Measurements from ENCODE around the gene OR51E1.

The OR51E1 gene

DNA sequence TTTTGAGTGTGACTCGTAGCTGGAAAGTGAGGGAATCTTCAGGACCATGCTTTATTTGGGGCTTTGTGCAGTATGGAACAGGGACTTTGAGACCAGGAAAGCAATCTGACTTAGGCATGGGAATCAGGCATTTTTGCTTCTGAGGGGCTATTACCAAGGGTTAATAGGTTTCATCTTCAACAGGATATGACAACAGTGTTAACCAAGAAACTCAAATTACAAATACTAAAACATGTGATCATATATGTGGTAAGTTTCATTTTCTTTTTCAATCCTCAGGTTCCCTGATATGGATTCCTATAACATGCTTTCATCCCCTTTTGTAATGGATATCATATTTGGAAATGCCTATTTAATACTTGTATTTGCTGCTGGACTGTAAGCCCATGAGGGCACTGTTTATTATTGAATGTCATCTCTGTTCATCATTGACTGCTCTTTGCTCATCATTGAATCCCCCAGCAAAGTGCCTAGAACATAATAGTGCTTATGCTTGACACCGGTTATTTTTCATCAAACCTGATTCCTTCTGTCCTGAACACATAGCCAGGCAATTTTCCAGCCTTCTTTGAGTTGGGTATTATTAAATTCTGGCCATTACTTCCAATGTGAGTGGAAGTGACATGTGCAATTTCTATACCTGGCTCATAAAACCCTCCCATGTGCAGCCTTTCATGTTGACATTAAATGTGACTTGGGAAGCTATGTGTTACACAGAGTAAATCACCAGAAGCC is 11.0 kb downstream of the OR51E1 start:
- DNase-seq = no peak

DNA sequence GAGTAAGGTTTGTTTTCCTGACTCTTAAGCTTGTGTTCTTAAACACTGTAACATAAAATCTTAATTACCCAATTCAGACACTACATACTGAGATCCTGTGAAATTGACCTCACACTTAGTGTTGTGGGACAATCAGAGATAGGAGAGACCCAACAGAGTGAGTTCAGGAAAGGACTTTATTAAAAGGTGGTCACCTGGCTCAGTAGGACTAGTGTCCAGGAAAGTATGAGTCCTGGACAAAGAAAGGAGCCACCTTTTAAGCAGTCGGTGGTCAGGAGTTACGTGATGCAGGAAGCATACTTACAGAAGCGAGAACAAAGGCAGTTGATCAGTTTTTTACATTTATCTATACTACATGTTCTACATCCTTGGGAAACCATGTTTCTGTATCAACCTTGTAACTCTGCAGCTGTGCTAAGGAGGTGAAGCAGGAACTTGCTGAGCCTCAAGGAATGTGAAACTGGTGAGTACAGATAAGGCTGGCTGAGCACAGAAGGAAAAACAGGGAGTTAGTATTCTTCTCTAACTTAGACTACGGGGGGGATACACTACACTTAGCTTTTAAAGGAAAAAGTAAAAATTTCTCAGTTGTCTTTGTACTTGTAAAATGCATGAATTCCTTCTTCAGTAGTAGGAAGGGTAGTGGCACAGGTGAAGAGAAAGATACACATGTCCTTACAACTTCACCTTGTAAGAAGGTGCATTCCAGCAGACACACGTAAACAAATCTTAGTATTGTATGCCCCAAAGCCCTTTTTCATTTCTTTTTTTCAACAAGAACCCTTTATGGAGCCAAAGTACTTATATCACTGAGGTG is 15.1 kb downstream of the OR51E1 start:
- no peak for DNase-seq

DNA sequence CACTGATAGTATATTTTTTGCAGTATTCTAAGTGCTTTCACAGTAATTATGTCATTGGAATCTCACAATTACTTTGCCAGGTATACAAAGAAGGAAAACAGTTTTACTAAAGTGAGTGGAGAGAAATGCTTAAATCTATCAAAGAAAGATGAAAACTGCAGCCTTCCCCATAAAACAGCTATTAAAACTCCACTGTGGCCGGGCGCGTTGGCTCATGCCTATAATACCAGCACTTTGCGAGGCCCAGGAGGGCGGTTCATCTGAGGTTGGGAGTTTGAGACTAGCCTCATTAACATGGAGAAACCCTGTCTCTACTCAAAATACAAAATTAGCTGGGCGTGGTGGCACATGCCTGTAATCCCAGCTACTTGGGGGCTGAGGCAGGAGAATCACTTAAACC is 19.1 kb downstream of the OR51E1 start:
- DNase-seq = no peak

DNA sequence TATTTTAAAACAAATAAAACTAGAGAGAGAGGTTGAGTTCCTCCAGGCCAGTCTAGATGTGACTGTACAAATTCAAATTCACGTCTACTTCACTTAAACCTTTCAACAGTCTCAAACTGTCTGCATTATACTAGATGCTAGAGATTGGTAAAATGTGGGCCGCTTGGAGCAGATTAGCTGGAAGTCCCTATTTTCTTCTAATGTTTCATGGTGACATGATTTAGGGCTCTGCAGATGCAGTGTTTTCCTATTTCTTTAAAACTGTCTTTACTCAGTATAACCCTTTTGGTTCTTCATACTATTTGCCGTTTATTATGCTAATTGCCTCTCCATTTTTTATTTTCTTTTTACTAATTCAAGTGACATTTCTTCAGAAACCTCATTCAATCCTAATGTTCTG is 20.4 kb downstream of the OR51E1 start:
- no peak for DNase-seq

DNA sequence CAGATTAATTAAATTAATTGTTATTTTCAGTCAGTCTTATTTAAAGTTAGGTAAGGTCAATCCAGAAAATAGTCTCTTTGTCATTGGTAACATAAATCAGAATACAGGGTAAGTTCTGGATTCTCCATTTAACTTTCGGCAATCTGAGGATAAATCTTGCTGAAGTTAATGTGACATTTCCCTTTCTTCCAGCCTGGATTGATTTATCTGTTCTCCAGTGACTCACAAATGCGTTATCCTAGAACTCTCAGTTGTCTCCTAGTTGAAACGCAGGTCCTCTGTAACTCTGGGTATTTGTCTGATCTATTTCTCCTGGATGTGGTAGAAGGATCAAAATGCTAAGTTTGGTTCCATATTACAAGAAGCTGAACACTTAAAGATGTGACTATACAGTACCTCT is 21.0 kb downstream of the OR51E1 start:
- no peak for DNase-seq

DNA sequence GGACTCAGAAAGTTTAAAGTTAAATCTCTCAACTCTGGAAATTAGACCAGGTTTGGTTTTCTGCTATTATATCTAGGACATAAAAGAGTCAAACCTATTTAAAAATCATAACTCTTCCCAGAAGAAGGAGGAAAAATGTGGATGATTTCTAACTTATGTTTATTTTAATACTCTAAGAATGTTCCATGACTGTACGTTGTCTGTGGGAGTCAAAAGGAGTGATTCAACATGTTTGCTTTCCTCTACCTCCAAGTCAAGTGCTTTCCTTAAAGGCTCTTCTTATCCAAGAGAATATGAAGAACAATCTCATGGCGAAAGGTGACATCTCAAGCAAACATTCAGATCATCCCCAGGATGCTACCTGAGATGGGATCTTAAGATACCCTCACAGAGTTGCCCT is 21.6 kb downstream of the OR51E1 start:
- DNase-seq = no peak

DNA sequence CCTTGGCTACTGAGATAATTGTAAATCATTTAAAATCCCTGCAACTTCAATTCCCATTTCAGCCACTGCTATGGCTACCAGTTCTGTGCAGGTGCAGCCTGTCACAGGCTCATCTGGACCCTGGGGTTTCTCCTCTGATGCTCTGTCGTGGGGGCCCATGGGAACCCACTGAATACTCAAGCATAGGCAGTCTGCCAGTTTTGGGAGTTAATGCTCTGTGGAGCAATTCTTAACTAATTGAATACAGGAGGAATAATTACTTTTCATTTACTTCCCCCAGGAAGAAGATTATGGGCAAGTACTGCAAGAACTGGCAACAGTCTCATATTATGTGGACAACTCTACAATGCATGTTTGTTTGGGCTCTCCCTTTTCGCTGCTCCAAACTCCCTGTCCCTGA is 28.0 kb downstream of the OR51E1 start:
- no peak for DNase-seq

DNA sequence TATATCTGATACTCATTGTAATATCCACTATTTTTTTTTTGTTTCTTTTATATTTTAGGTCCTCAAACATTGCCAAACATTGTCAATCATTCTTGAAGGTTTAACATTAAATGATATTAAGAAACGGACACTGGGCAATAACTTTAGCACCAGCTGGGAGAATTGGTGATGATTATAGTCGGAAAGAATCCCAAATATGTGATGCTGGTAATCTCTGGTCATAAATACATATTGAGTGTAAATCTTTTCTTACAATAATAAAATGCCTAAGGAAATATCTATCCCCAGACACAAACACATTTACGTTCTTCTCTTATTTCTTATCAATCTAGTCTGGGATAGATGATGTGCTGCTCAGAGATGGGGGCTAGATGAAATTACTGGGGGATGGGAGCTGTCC is 28.7 kb downstream of the OR51E1 start:
- DNase-seq = no peak

DNA sequence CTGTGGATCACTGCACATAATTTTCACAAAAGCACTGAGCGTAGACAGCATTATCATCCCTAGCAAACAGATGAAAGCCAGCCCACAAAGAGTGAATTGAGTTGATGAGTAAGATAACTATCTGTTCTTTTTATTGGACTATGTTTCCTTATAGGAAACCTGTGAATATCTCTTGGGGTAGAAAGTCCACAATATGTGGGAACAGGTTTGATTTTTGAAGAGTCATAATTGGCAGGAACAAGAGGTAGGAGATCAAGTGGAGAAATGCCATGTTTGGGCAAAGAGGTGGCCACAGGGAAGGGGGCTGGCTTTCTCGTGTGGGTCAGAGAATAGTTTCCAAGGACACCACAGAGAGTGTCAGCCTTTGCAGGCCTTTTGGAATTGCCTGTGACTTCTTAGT is 30.0 kb downstream of the OR51E1 start:
- DNase-seq = no peak

DNA sequence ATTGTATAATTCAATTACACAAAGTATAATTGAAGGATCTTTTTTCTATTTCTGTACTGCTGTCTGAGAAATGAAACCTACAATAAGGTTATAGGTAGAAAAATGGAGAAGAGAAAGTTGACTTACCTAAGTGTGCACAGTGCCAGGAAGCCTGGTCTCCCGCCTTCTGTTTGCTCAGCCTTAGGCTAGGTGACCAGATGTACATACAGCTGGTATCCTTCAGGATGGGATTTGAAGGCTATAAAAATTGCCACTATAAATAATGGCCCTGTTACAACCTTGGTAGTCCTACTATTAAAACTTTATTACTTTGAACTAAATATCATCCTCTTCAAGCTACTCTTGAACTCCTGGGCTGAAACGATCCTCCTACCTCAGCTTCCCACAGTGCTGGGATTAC is 34.2 kb downstream of the OR51E1 start:
- DNase-seq = no peak

DNA sequence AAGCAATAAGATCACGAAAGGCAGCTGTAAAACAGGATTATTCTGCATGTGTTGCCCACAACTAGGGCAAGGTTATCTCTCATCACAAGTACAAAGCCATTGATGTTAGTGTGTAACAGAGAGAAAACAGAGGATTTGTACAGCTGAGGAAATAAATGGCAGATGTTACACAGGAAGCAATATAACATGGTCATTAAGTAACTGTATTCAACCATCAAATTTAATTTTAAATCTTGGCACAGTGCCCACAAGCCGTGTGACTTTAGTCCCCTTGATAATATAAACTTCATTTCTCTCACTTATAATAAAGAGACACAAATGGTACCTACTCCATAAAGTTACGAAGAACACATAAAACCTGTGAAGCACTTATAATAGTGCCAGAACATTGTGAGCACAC is 36.6 kb downstream of the OR51E1 start:
- no peak for DNase-seq

DNA sequence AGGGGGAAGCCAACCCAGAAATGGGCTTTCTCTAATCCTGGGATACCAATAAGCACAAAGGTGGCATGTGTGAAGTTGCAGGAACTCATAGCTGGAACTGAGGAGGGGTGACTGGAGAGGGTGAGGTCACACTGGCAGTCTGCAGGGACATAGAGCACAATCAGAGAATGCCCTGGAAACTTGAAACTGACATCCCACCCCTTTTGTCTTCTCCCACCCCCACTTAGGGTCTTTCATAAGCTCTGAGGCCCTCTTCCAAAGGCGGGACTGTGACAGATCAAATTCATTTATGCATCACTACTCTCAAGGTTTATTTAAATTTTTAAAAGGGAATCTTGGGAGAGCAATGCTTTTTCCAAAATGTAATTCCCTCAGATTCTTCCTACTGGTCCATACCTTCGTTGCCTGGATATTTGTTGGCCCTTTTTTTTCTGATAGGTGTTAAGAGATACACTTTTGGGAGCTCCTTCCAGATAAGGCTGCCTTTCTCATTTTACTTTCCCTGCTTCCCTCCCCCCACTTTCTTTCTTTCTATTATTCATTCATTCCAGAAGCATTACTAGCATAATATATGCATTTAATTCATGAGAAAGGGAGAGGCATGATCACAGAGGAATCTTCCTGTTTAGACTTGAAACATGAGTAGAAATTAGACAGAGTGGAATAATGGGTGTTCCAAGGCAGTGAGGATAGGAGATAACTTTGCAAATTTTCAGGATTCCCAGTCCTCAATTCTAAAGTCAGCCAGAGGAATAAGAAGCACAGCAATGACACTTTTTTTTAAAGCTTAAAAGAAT is 39.0 kb downstream of the OR51E1 start:
- no peak for DNase-seq

DNA sequence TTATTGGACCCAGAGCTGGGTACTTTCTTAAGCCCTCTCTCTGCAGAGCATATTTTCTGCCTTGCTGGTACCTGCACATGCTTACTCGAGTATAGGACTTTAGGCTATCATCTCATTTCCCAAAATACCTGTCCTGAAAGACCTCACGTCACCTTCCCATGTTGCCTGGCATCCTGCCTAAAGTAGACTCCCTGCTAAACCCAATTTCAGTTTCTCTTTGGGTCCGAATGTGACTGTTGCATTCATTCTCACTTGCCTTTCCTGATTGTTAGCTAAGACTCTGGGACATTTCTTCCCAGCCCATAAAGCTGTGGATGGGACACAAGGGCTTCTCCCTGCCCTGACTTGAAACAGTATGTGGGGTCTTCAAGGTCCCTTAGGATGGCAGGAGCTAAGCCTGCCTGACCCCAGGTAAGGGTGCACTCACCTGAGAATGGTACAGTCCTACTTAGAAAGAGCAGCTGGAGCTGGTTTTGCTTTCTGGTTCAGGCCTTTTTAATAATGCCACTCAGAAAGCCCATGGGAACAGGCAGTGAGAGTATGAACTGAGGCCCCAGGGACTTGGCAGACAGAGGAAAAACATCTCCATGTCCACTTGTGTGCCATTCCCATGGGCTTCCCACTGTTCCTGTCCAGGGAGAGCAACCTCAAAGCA is 41.0 kb downstream of the OR51E1 start:
- no peak for DNase-seq

DNA sequence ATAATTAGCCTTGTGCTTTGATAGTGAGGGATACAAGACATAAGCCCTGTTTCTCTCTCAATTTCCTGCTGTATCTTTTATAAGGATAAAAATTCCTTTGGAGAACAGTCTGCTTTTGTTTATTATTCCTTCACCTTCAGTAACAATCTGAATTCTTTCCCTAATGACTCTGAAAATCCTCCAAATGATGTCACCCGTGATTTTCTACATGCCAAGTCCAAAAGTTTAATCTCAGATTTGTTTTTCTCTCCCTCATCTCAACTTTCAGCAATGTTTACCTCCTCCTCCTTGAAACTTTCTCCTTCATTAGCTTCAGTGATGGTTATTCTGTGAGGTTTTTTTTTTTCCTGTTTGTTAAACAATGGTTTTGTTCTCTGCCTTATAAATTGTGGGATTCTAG is 51.7 kb downstream of the OR51E1 start:
- DNase-seq = no peak

DNA sequence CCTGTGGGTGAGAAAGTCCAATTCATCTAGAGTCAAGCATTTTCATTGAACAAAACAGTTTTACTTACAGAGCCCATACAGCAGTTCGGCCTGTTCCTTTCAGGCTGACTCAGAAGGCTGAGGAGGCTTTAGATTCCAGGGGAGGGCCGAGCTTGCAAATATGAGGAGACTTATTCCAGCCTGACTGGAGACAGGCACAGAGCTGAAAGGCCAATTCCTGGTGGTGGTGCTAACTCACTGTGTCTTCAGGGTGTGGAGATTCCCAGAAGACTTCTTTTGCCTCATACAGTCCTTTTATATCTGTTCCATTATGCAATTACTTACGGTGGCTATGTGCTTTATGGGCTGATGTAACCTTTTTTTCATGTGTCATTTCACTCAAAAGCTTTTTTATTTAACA is 53.8 kb downstream of the OR51E1 start, which contains the start of gene OR51E2:
TSS of gene OR51E2 (minus strand) at position 269 of the 400 bp plus-strand sequence. CDS start 15,142 bp downstream, outside the sequence.
- no peak for DNase-seq

DNA sequence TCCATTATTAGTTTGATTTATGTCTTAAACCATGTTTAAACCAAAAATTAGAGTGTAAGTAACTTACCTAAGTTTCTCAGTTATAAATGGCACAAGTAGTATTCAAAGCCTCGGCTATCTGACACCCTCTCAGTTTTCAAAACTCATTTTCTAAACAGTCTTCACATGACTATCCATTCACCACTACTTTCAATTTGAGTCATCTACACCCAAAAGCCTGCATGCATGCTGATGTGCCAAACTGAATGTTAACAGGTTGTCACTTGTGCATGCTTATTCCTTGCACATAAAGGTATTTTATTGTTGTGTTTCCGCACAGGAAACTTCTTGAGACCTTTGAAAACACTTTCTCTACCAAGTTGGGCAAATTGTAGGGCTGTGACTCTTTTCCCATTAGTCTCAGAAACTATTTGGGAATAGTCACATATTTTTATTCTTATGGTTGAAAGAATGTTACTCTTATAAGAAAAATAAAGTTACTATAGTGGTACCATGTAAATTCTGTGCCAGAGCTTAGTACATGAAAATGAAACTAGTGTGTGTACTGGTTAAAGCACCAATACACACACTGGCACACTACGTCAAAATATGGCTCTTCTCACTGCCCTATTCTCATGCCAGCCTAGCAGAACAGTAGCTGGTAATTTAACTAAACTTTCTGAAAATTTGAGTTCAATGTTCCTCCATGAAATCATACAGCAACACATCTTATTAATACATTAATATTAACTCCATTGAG is 56.1 kb downstream of the OR51E1 start:
- no peak for DNase-seq

DNA sequence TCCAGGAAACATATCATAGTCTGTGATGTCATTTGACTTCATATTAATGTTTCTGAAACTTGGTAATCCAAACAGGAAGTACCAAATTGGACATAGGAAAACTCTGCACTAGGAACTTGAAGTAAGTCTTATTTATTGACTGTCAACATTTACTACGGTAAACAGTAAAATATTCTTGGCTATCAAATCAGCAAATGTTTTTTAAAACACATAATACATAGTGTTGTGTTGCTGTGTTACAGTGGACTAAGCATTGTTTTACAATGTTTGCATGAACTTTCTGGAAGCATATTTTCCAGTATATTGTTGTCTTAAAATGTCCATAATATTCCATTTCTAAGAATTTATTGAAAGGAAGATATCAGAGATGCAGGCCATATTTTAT is 56.6 kb downstream of the OR51E1 start:
- DNase-seq = no peak

DNA sequence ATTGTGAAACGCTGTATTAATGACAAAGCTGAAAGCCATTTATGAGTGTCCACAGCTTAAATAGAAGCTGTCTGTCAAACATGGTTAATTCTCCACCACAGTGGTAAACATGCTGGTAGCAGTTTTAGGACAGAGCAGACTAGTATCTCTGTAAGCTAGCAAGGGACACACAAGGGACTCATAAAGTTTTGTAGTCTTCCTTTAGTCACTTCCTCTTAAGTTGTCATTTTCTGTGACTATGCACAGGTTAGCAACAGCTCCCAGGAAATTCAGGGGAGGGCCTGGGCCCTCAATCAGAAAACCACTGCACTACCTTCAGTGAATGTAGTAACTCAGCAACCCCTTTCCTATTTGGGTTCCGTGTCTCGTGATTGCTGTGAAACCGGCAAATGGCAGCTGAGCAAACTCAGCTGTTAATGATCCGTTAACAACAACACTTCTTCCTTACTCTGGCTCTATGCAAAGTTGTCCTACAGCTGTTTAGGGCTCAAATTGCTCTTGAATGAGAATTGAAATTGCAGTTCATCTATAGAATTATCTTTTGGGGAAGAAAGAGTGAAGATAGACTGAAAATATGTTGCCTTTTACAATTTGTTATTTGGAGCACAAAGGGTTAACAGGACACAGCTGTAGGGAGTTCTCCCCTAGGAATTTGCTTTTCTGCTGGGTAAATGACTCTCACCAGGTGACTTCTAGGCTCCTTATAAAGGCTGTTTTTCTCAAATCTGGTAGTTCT is 60.4 kb downstream of the OR51E1 start, which contains the start of gene MMP26:
TSS of gene MMP26 (plus strand) at position 731 of the 736 bp plus-strand sequence.
- DNase-seq = no peak

DNA sequence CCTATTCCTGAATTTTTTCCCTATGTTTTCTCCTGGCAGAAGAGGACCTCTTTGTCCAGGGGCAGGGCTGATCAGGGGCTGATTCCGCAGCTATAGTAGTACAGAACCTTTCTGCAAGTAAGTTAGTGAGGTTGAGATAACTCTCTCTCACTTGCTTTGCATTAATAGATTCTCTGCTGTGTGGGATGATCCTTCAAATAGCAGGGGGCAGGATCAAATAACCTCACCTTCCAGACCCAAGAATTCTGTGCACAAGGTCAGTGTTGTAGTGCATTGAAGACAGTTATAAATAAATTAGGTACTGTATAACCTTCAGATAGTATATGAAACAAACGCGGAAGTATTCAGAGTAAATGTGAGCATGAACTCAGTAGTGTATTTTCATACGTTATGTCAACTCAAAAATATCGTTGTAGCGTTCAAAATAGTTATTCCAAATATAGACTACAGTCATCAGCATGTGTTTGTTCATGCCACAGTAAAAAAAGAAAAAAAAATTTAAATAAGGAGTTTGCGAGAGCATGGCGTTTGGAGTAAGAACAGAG is 61.1 kb downstream of the OR51E1 start:
- no peak for DNase-seq

All from activated gamma-delta T cell treated with Interleukin-2 at 50 U/mL for 16 hours (primary cell).